Adrenal gland (tissue), 12 donors: ENCODE results near the gene GTF2F2. TPM values are rescaled to one million over a fixed set of nuclear protein-coding genes. Genes with fewer than 3 reads are reported as not detected.
A peak's percentile ranks its signal among the peaks of the same experiment; 100 is the strongest.

Experiments used
- DNase-seq, 7 donors: peaks; one replicate each; pipeline ENCODE4 v3.0.0-alpha.2; 2019 to 2020
- H3K27ac ChIP-seq, 5 donors: fragments of 200-600 bp; sonication (generic) in 4 of 5; 1 replicate in 3 of 5; 2 replicates in 2 of 5; pipeline versions ENCODE4 v1.5.1 to v1.8.0; 2016 to 2020; ENCODE audit warnings: mild to moderate bottlenecking in 1 of 5
- H3K27me3 ChIP-seq: fragments of 200-600 bp; 2 replicates; pipeline ENCODE4 v1.8.0; 2021
- H3K36me3 ChIP-seq, 2 donors: fragments of 200-600 bp; replicated peaks in 1 of 2; 1 replicate in 1 of 2; 2 replicates in 1 of 2; pipeline versions ENCODE4 v1.5.1 to v1.8.0; 2018 to 2022
- H3K4me1 ChIP-seq, 2 donors: fragments of 200-600 bp; replicated peaks in 1 of 2; 1 replicate in 1 of 2; 2 replicates in 1 of 2; pipeline versions ENCODE4 v1.5.1 to v1.8.0; 2018 to 2021
- H3K4me3 ChIP-seq, 4 donors: fragments of 200-600 bp; sonication (generic) in 3 of 4; one replicate each; pipeline ENCODE4 v1.5.1; 2016 to 2018
- H3K9me3 ChIP-seq, 3 donors: fragments of 200-600 bp; sonication (generic) in 1 of 3; replicated peaks in 1 of 3; 1 replicate in 2 of 3; 2 replicates in 1 of 3; pipeline versions ENCODE4 v1.5.1 to v1.8.0; 2016 to 2021
- CTCF ChIP-seq, 6 experiments: fragments of 450-650 bp in 4 of 6; fragments of 200-600 bp in 2 of 6; sonication (generic) in 1 of 6; IDR thresholded peaks; 1 replicate in 5 of 6; 2 replicates in 1 of 6; pipeline versions ENCODE4 v1.5.1 to v1.8.0; 2016 to 2021; ENCODE audit warnings: antibody characterized with exemption in 6 of 6, mild to moderate bottlenecking in 2 of 6, moderate library complexity in 1 of 6
- POLR2A ChIP-seq, 2 donors: fragments of 450-650 bp; IDR thresholded peaks; one replicate each; pipeline ENCODE4 v1.6.1; 2017; ENCODE audit warnings: antibody characterized with exemption in 2 of 2, mild to moderate bottlenecking in 2 of 2, moderate library complexity in 1 of 2
- WGBS, 4 donors: extraction: QIAGEN DNeasy Blood & Tissue Kit in 2 of 4; methylation state at CpG; one replicate each; pipeline versions ENCODE4 v1.1.5 to v1.1.7; 2013 to 2017; 5-methylcytosine and 5-hydroxymethylcytosine counted together
- intact Hi-C, 2 donors: fragments of 100-400 bp; cut with DNase I; formaldehyde crosslinking; loops; one replicate each; pipeline versions ENCODE4 v1.14.1 to v1.15.0; 2022 to 2023
- polyA plus RNA-seq, 3 donors: library from polyadenylated mRNA; stranded (reverse); fragments of 200-250 nt in 2 of 3; fragments of 350-450 nt in 1 of 3; fragmentation: Illumina TruSeq in 1 of 3; extraction: RNeasy Lipid Tissue Mini Kit (QIAGEN cat#74804) in 1 of 3; gene quantifications; one replicate each; pipeline ENCODE4 v1.2.3, GENCODE V29; 2013 to 2014
- total RNA-seq, 9 donors: library from RNA; depleted of rRNA in 4 of 9; stranded (reverse); fragments of >200 nt in 4 of 9; fragments of 120-200 nt in 1 of 9; fragmentation: NEBNext Ultra II Directional in 1 of 9; extraction: Animal tissue kit (Norgen Biotek cat#: 25700) in 1 of 9; gene quantifications; one replicate each; pipeline versions ENCODE4 v1.1.0 to v1.2.4, GENCODE V29; 2013 to 2023
- donor health status: healthy with polysubstance abuse.
- donor health status: Bipolar disorder and iron deficiency.
- donor health status: DM: yes; HTN: yes; CAD: no.
- donor health status: DM: no; HTN: no; CAD: no.
- donor health status: DM: no; HTN: no; CAD: no.
- donor health status: DM: yes; HTN: yes; CAD: no.

Gene GTF2F2
- total and polyA plus RNA-seq, 12 donors = 11.4 to 34.4 (median 23.0) TPM

GRCh38 chr13:45108716-45109101 is 11.6 kb upstream of the GTF2F2 start:
- Histone ChIP-seq H3K9me3 (no peaks in the 10 kb centered on the region), H3K4me3 (no peak overlapping the region)
- intact Hi-C loops = no loop called here

GRCh38 chr13:45109102-45109720 is 11.1 kb upstream of the GTF2F2 start:
- Histone ChIP-seq H3K9me3 (no peaks in the 10 kb centered on the region), H3K4me3 (no peak overlapping the region), H3K27me3 (no peaks in the 10 kb centered on the region), H3K27ac (no peak overlapping the region), H3K36me3 (no peaks in the 10 kb centered on the region), H3K4me1 (no peaks in the 10 kb centered on the region)
- intact Hi-C loops = no loop called here
- WGBS, 4 donors = 75 to 90% (median 79%) methylated on average over 5 of the region's 5 CpGs
- TF ChIP-seq POLR2A (IDR thresholded peaks at IDR 0.05) (no peak), CTCF (IDR thresholded peaks at IDR 0.05) (no peak)
- no peak for DNase-seq

More at GRCh38 chr13:45108716-45109101, 11.6 kb upstream of the GTF2F2 start:
- Histone ChIP-seq H3K4me1 (no peaks in the 10 kb centered on the region), H3K27me3 (no peaks in the 10 kb centered on the region), H3K36me3 (no peaks in the 10 kb centered on the region), H3K27ac (no peak overlapping the region)
- DNase-seq = peak in 3 of 7 donors; percentile 20 to 29 (median 24)
- WGBS, 4 donors = 49 to 67% (median 52%) methylated on average over 11 of the region's 11 CpGs
- no peak for TF ChIP-seq CTCF (IDR thresholded peaks at IDR 0.05)
- no peak for TF ChIP-seq POLR2A (IDR thresholded peaks at IDR 0.05)

- intact Hi-C loops = no loop called here
- H3K9me3 ChIP-seq = no peaks in the 10 kb centered on the region
- H3K27me3 ChIP-seq = no peaks in the 10 kb centered on the region
- DNase-seq = no peak
- no peaks in the 10 kb centered on the region for H3K4me1 ChIP-seq
- no peak for TF ChIP-seq POLR2A (IDR thresholded peaks at IDR 0.05)
- no peak for TF ChIP-seq CTCF (IDR thresholded peaks at IDR 0.05)
- H3K4me3 ChIP-seq = no peak overlapping the region
- H3K36me3 ChIP-seq = no peaks in the 10 kb centered on the region
- H3K27ac ChIP-seq = no peak overlapping the region
- WGBS, 4 donors = 61 to 68% (median 64%) methylated on average over 4 of the region's 4 CpGs
Observed at GRCh38 chr13:45113233-45114224, 6.8 kb upstream of the GTF2F2 start.

- peaks cover 15 to 27% of the 10 kb centered on the region in 2 donors for H3K4me1 ChIP-seq
- peak; percentile 18 to 58 (median 33) for DNase-seq
- H3K27me3 ChIP-seq = no peaks in the 10 kb centered on the region
- no peaks in the 10 kb centered on the region for H3K36me3 ChIP-seq
- intact Hi-C loops = no loop called here
- peak overlapping the region; percentile 33 to 85 (median 52) for H3K4me3 ChIP-seq
- WGBS, 4 donors = 6 to 14% (median 10%) methylated on average over 7 of the region's 7 CpGs
- TF ChIP-seq POLR2A (IDR thresholded peaks at IDR 0.05) (no peak), CTCF (IDR thresholded peaks at IDR 0.05) (no peak)
- H3K9me3 ChIP-seq = no peaks in the 10 kb centered on the region
- peak overlapping the region in 4 of 5 donors; percentile 79 to 91 (median 87) for H3K27ac ChIP-seq
Observed at GRCh38 chr13:45119469-45119990, 780 bp upstream of the GTF2F2 start.
